GM12873 (cell line): ENCODE results near the gene KLHL36.

Experiments used
- TF ChIP-seq, protein P1 (sequence below): IDR thresholded peaks from 2 replicates; pipeline ENCODE4 v1.5.1; 2012; ENCODE audit warnings: low read depth, mild to moderate bottlenecking, moderate library complexity, low read length, control low read depth; ENCODE audit not compliant: insufficient read depth; ENCODE audit errors: missing control alignments

Gene KLHL36

DNA sequence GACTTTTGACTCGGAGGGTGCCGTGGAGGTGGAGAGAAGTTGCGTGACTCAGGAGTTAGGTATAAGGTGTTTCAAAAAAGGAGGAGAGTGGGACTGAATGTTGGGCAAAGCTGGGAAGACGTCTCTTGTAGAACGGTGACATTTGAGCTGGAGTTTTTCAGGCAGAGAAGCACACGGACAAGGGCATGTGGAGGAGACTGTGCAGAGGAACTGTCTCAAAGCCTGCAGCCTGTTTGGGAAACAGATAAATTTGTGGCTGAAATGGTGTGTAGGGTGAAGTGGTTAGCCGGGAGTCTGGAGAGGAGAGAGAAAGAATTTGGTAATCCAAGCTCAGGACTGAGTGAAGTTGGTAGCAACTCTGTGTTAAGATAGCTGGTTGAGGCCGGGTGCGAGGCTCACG, 61.3 kb downstream of the KLHL36 start:
- TF ChIP-seq, protein P1, sequence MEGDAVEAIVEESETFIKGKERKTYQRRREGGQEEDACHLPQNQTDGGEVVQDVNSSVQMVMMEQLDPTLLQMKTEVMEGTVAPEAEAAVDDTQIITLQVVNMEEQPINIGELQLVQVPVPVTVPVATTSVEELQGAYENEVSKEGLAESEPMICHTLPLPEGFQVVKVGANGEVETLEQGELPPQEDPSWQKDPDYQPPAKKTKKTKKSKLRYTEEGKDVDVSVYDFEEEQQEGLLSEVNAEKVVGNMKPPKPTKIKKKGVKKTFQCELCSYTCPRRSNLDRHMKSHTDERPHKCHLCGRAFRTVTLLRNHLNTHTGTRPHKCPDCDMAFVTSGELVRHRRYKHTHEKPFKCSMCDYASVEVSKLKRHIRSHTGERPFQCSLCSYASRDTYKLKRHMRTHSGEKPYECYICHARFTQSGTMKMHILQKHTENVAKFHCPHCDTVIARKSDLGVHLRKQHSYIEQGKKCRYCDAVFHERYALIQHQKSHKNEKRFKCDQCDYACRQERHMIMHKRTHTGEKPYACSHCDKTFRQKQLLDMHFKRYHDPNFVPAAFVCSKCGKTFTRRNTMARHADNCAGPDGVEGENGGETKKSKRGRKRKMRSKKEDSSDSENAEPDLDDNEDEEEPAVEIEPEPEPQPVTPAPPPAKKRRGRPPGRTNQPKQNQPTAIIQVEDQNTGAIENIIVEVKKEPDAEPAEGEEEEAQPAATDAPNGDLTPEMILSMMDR, result no peak

DNA sequence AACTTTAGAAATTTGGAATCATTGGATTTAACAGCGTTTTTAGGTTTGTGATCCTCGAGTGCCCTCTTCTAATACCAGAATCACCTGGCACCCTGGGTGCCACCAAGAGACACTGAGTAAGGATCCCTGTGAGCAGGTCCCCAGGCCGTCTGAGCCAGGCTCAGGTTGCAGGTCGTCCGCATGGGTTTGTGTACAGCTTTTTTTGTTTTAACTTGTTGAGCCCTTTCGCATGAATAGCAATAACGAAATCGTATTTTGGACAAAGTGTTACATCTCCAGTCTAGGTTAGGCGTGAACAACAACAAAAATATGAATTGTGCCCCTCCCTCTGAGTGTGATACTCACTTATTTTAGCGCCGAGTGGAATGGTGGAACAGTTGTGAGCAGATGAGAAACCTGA, 62.4 kb downstream of the KLHL36 start:
- TF ChIP-seq, protein P1, result no peak
